Measurements from ENCODE around the gene CCHCR1. TPM values are rescaled to one million over a fixed set of nuclear protein-coding genes. Genes with fewer than 3 reads are reported as not detected.

Gene CCHCR1
- total RNA-seq, 2 donors from 2014 or later, result 31.8 to 55.4 TPM

DNA sequence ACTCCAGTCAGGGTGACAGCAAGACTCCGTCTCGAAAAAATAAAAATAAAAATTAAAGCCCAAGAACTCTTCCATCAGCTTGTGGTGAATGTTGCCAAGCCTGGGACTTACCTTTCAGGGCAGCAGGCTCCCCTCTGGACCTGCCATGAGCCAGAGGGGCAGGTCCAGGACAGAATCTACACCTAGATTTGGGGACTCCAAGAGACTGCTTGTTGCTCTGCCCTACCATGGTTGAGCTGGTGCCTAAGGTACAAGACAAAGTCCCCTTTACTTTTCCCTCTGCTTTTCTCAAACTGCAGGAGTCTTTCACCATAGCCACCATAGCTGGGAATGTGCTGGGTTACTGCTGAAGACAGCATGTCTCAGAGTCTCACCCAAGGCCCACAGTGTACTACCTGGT lies 54.5 kb downstream of the CCHCR1 start:
- Histone ChIP-seq H3K9ac (ENCODE audit: low read depth in 2 of 2, low read length in 2 of 2) (no peak overlapping the region), H3K27ac (no peak overlapping the region), H3K4me1 (no peaks in the 10 kb centered on the region), H3K4me3 (no peak overlapping the region), H3K36me3 (no peaks in the 10 kb centered on the region), H3K9me3 (no peaks in the 10 kb centered on the region), H3K27me3 (no peaks in the 10 kb centered on the region)
- intact Hi-C loops (cut with DNase I), result no loop called here
- no peak for DNase-seq
- TF ChIP-seq, protein P1, sequence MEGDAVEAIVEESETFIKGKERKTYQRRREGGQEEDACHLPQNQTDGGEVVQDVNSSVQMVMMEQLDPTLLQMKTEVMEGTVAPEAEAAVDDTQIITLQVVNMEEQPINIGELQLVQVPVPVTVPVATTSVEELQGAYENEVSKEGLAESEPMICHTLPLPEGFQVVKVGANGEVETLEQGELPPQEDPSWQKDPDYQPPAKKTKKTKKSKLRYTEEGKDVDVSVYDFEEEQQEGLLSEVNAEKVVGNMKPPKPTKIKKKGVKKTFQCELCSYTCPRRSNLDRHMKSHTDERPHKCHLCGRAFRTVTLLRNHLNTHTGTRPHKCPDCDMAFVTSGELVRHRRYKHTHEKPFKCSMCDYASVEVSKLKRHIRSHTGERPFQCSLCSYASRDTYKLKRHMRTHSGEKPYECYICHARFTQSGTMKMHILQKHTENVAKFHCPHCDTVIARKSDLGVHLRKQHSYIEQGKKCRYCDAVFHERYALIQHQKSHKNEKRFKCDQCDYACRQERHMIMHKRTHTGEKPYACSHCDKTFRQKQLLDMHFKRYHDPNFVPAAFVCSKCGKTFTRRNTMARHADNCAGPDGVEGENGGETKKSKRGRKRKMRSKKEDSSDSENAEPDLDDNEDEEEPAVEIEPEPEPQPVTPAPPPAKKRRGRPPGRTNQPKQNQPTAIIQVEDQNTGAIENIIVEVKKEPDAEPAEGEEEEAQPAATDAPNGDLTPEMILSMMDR (IDR thresholded peaks at IDR 0.05), result no peak

DNA sequence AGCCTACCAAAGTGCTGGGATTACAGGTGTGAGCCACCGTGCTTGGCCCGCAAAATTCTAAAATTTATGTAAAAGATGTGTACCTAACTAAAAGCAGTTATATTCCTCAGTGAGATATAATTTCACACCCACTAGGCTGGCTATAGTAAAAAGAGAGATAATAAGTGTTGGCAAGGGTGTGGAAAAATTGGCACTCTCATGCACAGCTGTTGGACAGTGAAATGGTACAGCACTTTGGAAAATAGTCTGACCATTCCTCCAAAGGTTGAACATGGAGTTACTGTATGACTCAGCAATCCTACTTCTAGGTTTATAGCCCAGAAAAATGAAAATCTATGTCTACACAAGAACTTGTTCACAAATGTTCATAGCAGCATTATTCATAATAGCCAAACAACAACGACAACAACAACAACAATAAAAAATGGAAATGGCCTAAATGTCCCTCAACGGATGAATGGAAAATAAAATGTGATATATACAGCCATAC lies 59.1 kb downstream of the CCHCR1 start:
- intact Hi-C loops (cut with DNase I), result no loop called here
- TF ChIP-seq, protein P1 (IDR thresholded peaks at IDR 0.05), result no peak
- no peak overlapping the region for H3K9ac ChIP-seq (ENCODE audit: low read depth in 2 of 2, low read length in 2 of 2)
- H3K27ac ChIP-seq, result no peak overlapping the region
- H3K4me3 ChIP-seq, result no peak overlapping the region
- H3K27me3 ChIP-seq, result no peaks in the 10 kb centered on the region
- no peaks in the 10 kb centered on the region for H3K9me3 ChIP-seq
- peaks cover 7% of the 10 kb centered on the region for H3K4me1 ChIP-seq
- DNase-seq, result no peak
- no peaks in the 10 kb centered on the region for H3K36me3 ChIP-seq

DNA sequence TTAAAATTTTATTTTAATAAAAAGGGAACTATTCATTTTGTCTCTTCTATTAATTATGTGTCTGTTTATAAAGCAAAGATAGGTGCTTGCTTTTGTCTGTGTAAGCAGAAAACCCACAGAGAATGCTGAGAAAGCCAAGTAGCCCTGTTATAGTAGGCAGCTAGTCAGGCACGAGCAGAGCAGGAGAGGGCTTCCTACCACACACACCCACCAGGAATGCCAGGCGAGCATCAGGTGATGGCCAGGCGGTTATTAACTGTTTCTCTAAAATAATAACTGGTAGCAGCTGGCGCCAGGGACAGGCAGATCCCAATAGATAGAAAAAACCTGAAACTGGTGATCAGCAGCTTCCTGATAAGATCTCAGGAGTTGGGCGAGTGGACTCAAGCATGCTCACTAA lies 60.9 kb downstream of the CCHCR1 start:
- H3K4me1 ChIP-seq, result peaks cover 7% of the 10 kb centered on the region
- TF ChIP-seq, protein P1 (IDR thresholded peaks at IDR 0.05), result no peak
- no peak overlapping the region for H3K27ac ChIP-seq
- no peaks in the 10 kb centered on the region for H3K27me3 ChIP-seq
- intact Hi-C loops (cut with DNase I), result no loop called here
- no peaks in the 10 kb centered on the region for H3K36me3 ChIP-seq
- no peak overlapping the region for H3K9ac ChIP-seq (ENCODE audit: low read depth in 2 of 2, low read length in 2 of 2)
- H3K9me3 ChIP-seq, result no peaks in the 10 kb centered on the region
- no peak overlapping the region for H3K4me3 ChIP-seq
- DNase-seq, result no peak

DNA sequence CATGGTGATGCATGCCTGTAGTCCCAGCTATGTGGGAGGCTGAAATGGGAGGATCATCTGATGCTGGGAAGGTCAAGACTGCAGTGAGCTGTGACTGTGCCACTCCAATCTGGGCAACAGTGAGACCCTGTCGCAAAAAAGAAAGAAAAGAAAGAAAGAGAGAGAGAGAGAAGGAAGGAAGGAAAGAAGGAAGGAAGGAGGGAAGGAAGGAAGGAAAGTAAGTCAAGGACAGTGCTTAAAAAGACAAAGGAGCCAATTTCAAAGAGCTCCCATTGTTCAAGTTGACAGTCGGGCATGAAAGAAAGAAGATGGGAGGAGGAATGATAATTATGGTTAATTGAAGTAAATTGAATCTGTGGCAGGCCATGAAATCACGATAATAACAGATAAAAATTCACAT lies 61.4 kb downstream of the CCHCR1 start:
- Histone ChIP-seq H3K9me3 (no peaks in the 10 kb centered on the region), H3K4me3 (no peak overlapping the region), H3K27ac (no peak overlapping the region), H3K36me3 (no peaks in the 10 kb centered on the region), H3K4me1 (peaks cover 7% of the 10 kb centered on the region), H3K27me3 (no peaks in the 10 kb centered on the region), H3K9ac (ENCODE audit: low read depth in 2 of 2, low read length in 2 of 2) (no peak overlapping the region)
- TF ChIP-seq, protein P1 (IDR thresholded peaks at IDR 0.05), result no peak
- no peak for DNase-seq
- intact Hi-C loops (cut with DNase I), result no loop called here

DNA sequence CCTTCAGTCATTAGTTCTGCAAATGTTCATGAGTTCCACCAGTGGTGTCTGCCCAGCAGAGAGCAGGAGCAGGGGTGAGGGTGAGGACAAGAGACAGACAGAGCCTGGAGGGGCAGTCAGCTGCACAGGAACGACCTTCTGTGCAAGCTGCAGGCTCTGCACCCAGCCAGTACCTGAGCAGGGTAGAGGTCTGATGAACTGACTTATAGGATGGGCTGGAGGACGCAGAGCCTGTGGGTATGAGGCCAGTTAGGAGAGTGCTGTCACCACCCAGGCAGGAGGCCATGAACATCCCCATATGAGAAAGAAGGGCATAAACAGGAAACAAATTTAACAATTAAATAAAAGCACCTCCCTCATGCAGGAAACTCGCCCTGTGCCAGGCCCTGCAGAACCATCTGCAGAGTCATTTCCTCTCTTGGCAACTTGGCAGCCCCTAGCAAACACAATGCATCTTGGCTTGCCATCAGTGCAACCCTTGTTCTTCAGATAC lies 63.2 kb downstream of the CCHCR1 start:
- no peak overlapping the region for H3K27ac ChIP-seq
- DNase-seq, result peak; percentile 38
- no peak overlapping the region for H3K4me3 ChIP-seq
- H3K27me3 ChIP-seq, result no peaks in the 10 kb centered on the region
- no peak overlapping the region for H3K9ac ChIP-seq (ENCODE audit: low read depth in 2 of 2, low read length in 2 of 2)
- TF ChIP-seq, protein P1 (IDR thresholded peaks at IDR 0.05), result no peak
- H3K36me3 ChIP-seq, result no peaks in the 10 kb centered on the region
- intact Hi-C loops (cut with DNase I), result no loop called here
- no peaks in the 10 kb centered on the region for H3K9me3 ChIP-seq
- H3K4me1 ChIP-seq, result peaks cover 7% of the 10 kb centered on the region

Data from colonic mucosa (tissue), 4 donors.